T-helper 22 cell (primary cell): Measurements from ENCODE around the gene KLF13.
"Not testable (repeated sequence)": the region's sequence is repeated elsewhere in the genome, so short reads cannot be mapped to it uniquely, and the experiment has no call there.

Experiments
- DNase-seq: peaks from one replicate; pipeline ENCODE4 v3.0.0-alpha.2; 2020; ENCODE audit warnings: low read depth

Gene KLF13

GRCh38 chr15:31346367-31347066 is 19.9 kb downstream of the KLF13 start:
- no peak for DNase-seq

DNA sequence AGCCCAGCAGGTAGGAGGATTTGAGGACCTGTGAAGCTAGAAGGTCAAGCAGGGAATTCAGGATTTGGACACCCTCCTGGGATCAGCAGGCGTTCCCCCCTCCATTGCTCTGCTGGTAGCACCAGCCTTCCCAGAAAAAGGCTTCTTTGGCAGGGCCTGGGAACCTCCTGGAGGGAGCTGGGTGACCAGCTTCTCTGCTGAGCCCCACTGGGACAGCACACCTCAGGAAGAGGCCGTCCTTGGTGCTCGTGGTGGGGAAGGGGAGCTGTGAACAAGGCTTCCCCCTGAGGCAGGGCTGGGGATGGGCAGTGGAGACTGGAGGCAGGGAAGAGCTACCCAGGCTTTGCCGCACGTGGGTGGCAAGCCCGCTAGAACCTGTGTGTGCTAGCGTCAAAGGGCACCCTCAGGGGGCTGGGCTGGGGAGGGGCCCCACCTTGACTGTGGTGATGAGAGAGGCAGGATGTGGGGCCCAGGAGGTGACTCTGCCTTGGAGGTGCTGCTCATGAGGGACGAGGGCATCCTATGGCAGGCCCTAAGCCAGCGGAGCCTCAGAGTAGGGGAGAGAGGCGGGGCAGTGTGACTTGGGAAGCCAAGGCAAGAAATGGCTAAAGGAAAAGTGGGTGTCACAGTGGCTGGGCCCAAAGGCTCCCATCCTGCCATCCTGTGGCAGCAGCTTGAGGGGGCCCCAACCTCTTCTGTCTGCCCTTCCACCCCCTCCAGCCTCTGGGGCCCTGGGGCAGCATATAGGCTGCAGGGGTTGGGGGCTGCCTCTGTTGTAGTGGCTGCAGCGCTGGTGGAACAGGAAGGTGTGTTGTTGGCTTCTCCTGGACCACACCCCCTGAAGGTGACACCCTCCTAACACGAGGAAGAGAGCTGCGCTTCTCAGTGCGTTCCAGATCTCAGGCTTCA is 20.7 kb downstream of the KLF13 start:
- peak; percentile 70 for DNase-seq

DNA sequence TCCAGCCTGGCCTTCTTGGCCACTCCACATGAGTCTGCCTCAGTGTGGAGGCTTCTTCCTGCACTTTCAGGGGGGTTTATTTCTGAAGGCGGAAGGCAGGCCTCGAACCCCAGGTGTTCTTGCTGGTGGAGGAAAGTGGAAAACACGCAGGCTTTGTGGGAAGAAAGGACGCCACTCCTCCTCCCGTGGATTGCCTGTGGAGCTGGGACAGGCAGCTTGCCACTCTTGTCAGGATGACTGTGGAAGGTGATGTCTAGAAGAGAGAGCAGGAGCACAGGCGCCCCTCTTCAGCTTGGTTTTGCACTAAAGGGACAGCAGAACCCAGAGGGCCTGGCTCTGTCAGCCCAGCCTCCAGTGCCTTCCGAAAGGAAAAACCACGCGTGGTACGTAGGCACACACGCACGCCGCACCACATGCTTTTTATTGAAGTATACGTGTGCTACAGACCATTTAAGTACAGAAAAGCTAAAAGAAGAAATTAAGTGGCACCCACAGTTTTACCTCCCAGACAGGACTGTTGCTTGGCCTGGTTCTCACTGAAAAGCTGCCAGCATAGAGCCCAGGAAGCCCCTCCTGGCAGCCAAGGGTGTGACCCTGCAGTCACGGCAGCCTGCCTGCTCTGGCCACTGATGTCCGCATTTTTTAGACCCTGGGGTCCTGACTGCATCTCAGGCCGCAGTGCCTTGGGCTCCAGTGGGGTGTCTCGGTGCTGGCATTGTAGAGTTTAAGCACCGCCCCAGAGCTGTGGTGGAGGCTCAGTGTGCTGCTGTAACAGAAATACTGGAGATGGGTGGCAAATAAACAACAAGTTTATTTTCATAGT is 21.6 kb downstream of the KLF13 start:
- DNase-seq = no peak

DNA sequence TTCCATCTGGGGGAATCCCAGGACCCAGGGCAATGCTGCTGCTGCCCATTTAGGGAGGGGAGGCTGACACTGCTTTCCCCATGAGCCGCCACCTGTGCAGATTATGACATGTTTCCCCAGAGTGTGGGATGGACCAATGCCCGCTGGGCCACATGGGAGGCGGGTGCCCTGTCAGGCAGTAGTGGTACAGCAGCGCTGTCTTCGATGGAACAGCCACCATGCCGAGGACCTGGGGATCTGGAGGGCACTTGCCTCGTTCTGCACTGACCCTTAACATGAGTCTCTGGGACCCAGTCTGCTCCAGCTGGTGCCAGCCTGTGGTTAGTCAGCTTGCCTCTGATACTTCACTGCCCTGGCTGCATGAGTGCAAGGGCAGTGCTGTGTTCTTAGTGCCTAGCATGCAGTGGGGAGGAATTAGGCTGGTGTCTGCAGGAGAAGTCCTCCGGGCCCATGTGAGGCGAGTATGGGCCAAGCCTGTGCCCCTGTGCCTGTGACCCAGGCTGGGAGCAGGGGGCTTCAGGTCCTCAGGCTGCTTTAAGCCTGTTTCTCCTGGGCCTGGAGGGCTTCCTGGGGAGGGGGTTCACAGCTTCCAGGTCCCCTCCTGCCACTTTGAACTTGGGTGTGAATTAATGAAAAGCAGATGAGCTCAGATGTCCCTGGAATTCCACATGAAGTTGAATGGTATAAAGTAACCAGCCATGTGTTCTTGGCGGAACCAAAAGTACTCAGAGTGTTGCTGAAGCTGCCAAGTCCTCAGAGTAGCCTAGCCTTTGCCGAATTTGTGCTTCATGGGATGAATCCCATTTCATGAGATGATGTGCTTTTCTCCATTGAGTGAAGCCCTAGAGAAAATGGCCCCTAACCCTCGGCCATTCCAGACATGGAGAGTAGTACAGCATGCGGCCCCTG is 22.9 kb downstream of the KLF13 start:
- no peak for DNase-seq

GRCh38 chr15:31350771-31351170 is 24.1 kb downstream of the KLF13 start:
- DNase-seq = no peak

GRCh38 chr15:31352339-31352751 is 25.7 kb downstream of the KLF13 start:
- no peak for DNase-seq

DNA sequence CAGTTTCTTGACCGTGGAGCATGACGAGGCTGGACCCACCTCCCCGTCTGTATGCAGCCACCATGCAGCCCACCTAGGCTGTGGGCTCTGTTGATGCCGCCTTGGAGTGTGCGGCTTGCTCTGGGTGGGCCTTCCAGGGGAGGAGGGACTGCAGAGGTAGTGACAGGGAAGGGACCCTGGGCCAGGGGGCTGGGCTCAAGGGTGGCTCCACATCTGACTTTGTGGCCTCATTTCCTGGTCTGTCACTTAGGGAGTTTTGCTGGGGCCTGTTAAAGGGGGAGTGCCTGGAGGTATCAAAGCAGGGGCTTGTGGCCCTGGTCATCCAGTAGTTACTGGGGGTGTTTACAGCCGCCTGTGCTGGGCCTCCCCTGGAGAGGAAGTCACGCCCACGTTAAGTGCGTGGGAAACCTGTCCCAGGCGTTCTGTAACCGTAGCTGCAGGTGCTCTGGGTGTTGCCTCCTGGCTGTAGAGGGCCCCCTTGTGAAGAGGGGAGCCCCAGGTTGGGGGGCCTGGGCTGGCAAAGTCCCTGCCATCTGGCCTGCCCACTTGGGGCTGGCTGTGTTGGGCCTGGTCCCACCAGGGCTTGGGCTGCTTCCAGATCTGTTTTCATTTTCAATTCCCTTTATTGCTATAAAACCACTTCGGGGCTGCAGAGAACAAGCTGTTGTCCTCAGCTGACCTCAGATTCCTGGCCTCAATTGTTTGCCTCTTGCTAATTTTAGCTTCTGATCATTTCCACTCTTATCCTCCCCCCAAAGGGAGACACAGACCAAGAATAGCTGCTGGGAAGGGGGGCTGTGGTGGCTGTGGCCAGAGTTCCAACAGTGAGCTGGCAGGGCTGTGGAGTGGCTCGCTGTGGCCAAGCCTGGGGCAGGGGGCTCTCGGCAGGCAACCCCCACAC is 26.5 kb downstream of the KLF13 start:
- no peak for DNase-seq

DNA sequence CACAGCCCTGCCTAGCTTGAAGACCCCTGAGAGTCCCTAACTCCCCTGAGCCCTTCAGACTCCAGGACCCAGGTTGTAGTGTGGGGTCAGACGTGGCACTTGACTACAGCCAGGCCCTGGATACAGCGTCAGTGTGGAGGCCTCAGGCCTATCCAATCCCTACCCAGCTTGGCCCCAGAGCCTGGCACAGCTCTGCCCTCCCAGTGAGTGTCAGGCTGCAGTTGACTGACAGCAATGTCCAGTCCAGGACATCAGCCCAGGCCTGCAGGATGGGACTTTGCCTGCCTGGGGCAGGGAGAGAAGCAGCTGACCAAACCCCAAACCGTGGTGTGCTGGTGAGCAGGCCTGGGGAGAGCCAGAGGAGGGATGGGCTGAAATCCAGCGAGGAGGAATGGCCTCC is 27.3 kb downstream of the KLF13 start:
- DNase-seq = no peak

DNA sequence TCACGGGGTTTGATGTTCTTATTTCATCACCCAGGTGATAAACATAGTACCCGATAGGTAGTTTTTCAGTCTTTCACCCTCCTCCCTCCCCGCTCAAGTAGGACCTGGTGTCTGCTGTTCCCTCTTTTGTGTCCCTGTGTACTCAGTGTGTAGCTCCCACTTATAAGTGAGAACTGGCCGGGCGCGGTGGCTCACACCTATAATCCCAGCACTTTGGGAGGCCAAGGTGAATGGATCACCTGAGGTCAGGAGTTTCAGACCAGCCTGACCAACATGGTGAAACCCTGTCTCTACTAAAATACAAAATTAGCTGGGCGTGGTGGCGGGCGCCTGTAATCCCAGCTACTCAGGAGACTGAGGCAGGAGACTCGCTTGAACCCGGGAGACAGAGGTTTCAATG is 29.5 kb downstream of the KLF13 start:
- DNase-seq = not testable (repeated sequence)

GRCh38 chr15:31357148-31357547 is 30.5 kb downstream of the KLF13 start:
- no peak for DNase-seq

DNA sequence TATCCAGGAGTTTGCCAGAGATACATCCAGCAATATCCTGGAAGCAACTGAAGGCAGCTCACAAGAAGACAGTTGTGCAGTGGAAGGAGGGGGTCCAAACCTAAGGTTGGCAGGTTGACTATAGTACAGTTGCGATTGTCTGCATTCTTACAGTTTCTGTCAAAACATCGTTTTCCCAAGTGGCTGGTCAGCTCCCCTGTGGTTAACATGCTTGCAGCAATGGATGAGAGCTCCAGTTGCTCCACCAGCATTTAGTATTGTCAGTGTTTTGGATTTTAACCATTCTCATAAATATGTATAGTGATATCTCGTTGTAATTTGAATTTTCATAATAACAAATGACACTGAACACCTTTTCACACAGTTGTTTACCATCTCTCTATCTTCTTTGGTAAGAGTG is 31.5 kb downstream of the KLF13 start:
- DNase-seq = no peak

GRCh38 chr15:31358957-31359701 is 32.5 kb downstream of the KLF13 start:
- no peak for DNase-seq

DNA sequence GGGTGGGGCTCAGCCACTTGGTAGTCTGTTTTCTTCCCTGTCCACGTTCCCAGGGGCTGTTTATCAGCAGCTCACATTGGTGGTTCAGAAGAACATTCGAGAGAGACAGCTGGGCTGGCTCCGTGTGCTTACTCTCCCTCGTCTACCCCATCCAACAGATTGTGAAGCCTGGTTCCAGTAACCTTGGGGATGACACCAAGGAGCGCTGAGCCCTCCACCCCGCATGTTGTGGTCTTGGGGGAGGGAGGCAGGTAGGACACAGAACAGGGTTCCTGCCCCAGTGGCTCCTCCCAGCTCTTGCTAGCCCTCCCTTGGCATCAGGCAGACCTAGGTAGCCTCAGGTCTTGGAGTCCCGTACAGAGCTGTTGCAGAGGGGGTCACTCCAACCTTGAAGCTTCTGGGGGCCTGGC is 33.1 kb downstream of the KLF13 start:
- DNase-seq = no peak

- DNase-seq = no peak
Observed at GRCh38 chr15:31360158-31360561, 33.5 kb downstream of the KLF13 start.

DNA sequence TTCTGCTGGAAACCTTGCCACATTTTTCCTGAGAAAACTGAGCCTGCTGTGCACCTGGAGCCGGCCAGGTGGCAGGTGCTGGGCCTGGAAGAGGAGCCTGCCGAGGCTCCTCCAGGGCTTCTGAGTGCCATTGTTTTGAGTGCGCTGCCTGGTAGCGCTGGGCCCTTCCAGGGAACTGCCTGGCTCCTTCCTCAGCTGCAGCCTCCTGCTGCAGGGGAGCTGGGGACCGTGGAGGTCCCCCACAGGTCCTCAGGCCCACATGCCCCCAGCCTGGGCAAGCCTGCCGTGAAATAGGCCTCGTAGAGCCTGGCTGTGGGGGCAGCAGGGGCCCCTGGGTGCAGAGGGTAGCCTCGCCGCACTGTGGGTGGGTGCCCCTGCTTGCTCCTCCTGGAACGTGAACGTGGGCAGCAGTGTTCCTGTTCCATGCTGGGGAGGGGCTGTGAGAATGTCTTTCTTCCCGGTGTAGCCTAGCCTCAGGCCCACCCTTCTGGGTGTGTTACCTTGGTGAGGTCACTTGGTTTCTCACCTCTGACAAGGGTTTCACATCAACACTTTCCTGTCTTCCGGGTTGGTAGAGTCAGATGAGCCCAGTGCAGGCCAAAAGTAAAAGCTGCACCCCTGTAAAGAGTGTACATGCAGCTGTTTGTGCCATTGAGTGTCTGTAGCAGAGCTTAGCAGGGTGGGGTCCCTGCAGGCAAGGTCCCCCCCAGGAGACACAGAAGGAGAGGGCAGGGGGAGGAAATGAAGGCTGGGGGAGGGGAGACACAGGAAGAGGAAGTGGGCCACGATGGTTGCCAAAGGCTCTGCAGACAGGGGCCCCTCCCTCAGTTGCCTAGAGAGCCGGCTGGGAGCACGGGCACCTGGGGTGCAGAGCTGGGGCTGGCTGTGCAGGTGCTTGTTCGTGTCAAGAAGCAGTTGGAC is 34.5 kb downstream of the KLF13 start:
- peak; percentile 76 for DNase-seq

DNA sequence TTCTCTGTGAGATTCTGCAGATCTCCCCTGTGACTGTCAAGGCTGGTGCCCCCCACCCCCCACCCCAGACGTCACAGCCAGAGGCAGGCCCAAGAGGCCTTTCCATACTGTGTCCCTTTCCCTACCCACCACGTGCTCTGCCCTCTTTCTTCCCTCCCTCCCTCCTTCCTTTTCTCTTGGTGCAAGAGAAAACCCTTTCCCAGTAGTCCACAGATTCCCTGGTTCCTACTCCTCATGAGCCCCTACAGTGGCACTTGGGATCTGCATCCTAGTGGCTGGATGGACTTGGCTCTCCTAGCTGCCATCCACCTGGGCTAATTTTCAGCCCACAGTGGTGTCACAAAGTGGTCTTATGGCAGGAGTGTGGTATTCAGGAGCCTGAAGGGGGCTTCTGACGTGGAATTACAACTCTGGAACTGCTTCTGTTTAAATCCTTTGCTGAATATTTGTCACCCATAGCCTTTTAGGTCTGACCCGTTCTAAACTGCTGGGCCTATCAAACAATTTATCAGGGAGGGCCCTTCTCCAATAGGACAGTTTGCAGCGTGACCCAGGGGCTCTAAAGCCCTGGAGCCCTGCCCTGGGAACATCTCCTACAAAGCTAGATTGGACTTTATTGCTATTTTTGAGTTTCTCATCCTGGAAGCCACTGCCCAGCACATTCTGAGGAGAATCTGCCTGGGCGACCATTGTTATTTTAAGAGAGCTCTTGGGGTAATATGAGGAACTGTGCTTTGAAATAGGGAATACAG is 35.3 kb downstream of the KLF13 start:
- no peak for DNase-seq

GRCh38 chr15:31362886-31363285 is 36.3 kb downstream of the KLF13 start:
- no peak for DNase-seq
